ENCODE results near the gene LIPI.
"Not testable (repeated sequence)": the region's sequence is repeated elsewhere in the genome, so short reads cannot be mapped to it uniquely, and the experiment has no call there.

The LIPI gene

GRCh38 chr21:14115646-14116045 lies 95.1 kb downstream of the LIPI start:
- no peak for DNase-seq

- no peak for DNase-seq
Measured at GRCh38 chr21:14114251-14114650, 96.5 kb downstream of the LIPI start.

GRCh38 chr21:14104564-14104963 lies 106.2 kb downstream of the LIPI start:
- not testable (repeated sequence) for DNase-seq

DNA sequence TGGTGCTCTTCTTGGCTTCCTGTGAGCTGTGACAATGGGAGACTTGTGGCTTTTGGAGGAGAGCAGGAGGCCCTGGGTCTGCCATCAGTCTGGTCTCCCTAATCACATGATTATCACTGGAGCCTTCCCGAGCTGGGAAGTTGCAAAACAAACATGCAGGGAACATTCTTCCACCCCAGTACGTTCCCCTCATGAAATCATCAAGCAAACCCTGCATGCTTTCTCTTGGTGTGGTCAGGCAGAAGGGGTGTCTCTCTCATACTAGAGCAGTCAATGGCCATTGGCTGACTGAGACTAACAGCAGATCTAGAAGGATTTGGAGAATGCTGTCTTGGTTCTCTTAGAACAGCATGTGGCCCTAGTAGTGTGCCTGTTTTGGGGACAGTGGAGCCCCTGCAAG lies 111.2 kb downstream of the LIPI start:
- no peak for DNase-seq

DNA sequence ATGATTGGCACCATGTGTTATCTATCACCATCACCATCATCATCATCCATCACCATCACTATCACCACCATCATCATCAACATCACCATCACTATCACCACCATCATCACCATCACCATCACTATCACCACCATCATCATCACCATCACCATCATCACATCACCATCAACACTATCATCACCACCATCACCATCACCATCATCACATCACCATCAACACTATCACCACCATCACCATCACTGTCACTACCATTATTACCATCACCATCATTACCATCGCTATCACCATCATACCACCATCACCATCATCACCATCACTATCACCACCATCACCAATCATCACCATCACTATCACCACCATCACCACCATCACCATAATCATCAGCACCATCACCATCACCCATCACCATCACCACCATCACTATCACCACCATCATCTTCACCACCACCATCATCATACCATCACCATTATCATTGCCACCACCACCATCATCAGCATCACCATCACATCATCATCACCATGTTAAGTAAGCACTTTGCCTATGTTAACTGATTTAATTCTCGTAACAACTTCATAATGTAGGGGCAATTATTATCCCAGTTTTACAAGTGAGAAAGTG lies 112.8 kb downstream of the LIPI start:
- DNase-seq: no peak

GRCh38 chr21:14096577-14096976 lies 114.2 kb downstream of the LIPI start:
- no peak for DNase-seq

- no peak for DNase-seq
Measured at GRCh38 chr21:14096172-14096571, 114.6 kb downstream of the LIPI start.

- DNase-seq: no peak
Measured at GRCh38 chr21:14095056-14095455, 115.7 kb downstream of the LIPI start.

DNA sequence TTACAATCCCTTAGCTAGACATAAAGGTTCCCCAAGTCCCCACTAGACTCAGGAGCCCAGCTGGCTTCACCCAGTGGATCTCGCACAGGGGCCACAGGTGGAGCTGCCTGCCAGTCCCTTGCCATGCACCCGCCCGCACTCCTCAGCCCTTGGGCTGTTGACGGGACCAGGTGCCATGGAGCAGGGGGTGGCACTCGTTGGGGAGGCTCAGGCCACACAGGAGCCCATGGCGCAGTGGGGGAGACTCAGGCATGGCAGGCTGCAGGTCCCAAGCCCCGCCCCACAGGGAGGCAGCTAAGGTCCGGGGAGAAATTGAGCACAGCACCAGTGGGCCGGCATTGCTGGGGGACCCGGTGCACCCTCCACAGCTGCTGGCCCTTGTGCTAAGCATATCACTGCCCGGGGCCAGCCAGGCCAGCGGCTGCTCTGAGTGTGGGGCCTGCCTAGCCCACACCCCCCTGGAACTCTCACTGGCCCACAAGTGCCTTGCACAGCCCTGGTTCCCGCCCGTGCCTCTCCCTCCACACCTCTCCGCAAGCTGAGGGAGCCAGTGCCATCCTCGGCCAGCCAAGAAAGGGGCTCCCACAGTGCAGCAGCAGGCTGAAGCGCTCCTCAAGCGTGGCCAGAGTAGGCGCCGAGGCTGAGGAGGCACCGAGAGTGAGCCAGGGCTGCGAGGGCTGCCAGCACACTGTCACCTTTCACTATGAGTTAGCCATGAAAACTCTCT lies 117.8 kb downstream of the LIPI start:
- no peak for DNase-seq

DNA sequence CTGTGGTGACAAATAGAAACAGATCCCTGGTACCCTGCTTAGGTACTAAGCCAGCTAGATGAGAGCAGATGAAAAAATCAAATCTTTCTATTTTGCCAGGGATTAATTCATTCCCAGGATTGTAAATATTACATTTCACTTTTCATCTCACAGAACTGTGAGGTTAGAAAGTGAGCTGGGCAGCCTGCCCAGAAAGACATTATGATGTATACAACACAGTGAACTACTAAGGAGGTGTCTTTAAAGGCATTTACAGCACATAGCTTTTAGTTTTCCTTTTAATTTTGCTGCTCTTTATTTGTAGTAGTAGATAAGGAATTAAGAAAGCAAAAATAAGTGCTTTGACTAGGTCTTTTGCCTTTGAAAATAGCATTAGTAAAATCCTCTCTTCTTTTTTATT lies 120.6 kb downstream of the LIPI start:
- DNase-seq: not testable (repeated sequence)

DNA sequence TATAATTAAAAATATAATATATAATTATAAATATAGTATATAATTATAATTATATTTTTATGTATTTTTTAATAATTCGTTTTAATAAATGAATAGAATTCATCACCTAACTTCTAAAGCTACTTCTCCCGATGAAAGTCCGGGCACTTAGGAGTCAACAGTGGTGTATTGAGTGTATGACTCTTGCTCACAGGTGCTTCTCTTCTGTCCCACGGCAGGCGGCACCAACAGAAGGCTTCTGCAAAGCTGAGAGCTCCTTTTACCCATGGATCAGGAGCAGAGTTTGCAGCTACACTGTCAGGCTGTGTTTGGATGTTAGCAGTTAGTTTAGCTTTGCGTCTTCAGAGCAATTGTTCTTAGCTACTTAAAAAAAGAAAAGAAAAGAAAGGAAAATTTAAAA lies 122.4 kb downstream of the LIPI start:
- no peak for DNase-seq

GRCh38 chr21:14086553-14086952 lies 124.2 kb downstream of the LIPI start:
- DNase-seq: no peak

DNA sequence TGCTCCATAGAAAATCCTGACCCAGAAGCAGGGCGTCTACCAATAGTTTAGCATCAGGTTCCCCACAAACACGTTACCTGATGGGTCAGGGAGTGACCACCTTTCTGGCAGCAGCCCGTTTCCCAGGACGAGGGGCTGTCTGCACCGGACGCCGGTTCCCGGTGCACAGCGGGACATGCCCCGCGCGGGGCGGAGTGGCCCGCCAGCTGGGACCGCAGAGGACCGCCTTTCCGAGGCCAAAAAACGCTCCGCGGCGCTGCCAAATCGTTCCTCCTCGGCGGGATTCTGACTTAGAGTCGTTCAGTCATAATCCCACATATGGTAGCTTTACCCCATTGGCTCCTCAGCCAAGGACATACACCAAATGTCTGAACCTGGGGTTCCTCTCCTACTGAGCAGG lies 126.1 kb downstream of the LIPI start:
- DNase-seq: no peak

GRCh38 chr21:14084068-14084501 lies 126.7 kb downstream of the LIPI start:
- DNase-seq: no peak

DNA sequence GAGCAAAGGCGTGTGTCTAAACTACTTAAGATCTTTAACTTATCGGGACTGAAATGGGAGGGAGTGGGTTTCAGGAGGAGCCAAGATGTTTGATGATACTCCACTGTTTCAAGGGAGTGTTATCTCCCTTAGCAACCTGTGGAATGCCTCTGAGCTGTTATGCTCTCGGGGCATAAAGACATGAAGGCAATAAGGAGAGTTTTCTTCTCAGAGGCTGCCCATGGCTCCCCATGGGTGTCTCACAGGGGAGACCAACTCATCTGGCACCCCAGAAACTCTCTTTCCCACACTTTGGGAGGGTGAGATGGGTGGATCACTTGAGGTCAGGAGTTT lies 130.0 kb downstream of the LIPI start:
- no peak for DNase-seq

DNA sequence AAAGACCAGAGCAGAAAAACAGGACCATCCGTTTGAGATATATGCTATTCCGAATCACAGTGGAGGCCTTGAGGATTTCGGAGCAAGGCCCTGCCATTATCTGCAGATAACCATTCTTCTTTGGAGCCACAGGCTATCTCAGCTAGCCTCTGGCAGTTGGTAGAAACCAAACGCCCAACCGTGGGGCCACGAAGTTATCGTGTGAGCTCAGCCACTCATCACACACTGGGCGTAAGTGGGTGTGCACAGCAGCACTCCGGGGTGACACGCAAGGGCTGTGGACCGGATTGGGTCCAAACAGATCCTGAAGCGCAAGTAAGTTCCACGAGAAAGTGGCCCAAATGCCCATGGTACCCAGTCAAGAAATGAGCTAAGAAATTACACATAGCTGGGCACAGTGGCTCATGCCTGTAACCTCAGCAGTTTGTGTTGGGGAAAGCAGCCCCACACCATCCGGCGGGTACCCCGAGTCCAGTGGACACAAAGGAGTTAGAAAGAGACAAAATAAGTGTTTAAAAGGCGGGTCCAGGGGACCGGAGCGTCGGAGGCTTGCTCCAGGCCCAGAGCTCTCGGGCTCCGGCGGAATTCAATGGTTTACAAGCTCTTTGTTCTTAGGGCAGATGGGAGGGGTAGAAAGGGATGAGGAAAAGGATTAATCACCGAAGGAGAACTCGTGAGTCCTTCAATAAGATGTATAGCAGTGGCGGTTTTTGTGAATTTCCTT lies 130.6 kb downstream of the LIPI start:
- no peak for DNase-seq

GRCh38 chr21:14078746-14079375 lies 131.9 kb downstream of the LIPI start:
- DNase-seq: no peak

- no peak for DNase-seq
Measured at GRCh38 chr21:14076143-14076806, 134.5 kb downstream of the LIPI start.

DNA sequence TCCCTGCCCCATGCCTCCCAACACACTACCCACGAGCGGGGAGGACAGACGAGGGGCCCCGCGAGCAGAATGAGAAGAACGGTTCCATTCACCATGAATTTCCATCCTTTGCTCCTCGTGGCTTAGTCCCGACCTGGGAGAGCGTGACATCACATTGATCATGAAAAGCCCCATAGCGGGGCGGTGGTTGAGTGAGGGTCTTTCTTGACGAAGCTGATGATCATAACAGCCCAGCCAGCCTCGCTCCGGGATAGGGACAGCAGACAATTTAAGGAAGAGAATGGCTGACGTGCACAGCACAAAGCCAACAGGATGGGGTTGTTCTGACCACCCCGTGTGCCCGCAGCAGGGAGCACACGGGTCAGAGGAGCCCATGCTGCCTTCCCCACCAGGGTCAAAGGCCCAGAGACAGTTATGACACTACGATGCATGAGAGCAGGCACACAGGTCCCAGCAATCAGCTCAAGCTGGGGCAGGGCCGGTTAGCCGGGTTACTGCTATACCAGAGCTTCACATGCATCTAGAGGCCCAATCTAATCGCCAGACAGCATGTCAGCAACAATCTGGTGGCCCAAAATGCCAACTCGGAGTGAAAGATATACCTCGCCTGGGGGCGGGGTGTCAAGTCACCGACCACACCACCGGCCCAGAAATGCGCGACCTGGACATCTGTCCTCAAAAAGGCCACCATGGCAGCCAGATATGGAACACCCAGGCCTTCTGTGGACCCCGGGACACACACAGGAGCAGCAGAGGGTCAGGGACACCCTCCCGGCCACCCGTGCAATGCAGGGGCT lies 135.2 kb downstream of the LIPI start:
- no peak for DNase-seq

DNA sequence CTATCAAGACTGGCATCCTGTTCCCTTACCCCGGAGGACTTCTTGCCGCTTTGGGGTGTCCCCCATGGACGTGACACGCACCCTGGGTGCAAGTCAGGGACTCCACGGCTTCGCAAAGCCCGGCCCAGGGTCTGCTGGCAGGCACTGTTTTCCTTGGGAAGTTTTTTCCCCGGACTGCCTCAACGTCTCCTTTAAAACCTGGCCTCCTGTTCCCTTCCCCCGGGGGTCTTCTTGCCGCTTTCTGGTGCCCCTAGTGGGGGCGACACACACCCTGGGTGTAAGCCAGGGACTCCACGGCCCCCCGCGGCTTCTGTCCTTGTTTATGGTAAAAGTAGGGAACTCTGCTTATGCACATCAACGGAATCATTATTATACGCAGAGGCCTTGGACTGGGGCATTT lies 136.6 kb downstream of the LIPI start:
- no peak for DNase-seq

- no peak for DNase-seq
Measured at GRCh38 chr21:14073615-14074014, 137.1 kb downstream of the LIPI start.

DNA sequence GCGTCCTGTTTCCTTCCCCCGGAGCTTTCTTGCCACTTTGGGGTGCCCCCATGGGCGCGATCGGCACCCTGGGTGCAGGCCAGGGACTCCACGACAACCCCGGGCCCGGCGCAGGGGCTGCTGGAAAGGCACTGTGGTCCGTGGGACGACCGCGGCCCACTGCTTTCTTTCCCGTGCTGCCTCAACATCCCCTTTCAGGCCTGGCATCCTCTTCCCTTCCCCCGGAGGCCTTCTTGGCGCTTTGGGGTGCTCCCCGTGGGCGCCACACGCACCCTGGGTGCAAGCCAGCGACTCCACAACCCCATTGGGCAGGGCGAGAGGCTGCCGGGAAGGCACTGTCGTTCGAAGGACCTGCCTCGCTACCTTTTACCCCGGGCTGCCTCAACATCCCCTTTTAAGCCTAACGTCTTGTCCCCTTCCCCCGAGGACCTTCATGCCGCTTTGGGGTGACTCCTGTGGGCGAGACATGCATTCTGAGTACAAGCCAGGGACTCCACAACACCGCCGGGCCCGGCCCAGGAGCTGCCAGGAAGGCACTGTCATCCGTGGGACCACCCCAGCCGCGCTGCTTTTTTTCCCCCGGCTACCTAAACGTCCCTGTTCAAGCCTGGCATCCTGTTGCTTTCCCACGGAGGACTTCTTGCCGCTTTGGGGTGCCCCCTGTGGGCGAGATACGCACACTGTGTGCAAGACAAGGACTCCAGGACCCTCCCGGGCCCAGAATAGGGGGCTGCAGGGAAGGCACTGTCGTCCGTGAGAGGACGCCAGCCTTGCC lies 137.8 kb downstream of the LIPI start:
- no peak for DNase-seq

All from NCI-H146 (cell line).